ENCODE results near the gene CENATAC. TPM values are rescaled to one million over a fixed set of nuclear protein-coding genes. Genes with fewer than 3 reads are reported as not detected.
"Not testable (repeated sequence)": the region's sequence is repeated elsewhere in the genome, so short reads cannot be mapped to it uniquely, and the experiment has no call there.

Gene CENATAC
- total RNA-seq, 1 experiment from 2014 or later: 46.9 TPM

DNA sequence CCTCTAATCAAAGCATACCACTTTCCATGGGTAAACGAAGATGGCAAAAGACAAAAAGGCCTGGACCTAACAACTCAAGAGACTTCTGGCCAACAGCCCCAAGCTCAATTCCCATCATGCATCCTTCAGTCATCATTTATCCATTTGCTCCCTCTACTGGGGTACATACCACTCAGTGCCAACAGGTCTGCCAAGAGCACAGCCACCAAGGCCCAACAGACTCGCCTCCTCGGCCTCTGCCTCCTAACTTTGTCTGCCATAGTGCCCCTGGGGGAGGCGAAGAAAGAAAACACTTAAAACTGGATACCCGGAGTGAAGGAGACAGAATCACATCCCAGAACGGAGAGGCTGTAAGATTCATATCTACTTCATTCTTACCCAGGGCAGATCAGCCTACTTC, 58.0 kb downstream of the CENATAC start:
- Mint-ChIP-seq H3K36me3 (ENCODE audit: insufficient read depth, unreplicated experiment) (peaks cover 75% of the 10 kb centered on the region), H3K27me3 (ENCODE audit: unreplicated experiment) (no peaks in the 10 kb centered on the region), H3K9me3 (ENCODE audit: low read depth, unreplicated experiment) (no peaks in the 10 kb centered on the region), H3K4me3 (ENCODE audit: low read depth, unreplicated experiment) (peak overlapping the region; percentile 89), H3K27ac (ENCODE audit: unreplicated experiment) (peak overlapping the region; percentile 96), H3K4me1 (ENCODE audit: low read depth, unreplicated experiment) (peaks cover 8% of the 10 kb centered on the region)
- CTCF ChIA-PET: interaction anchor here (0.6 to 0.9 kb wide), 2 partner anchors 23 to 259 kb away, joined by 3 to 5 read pairs; no protein-coding TSS in a partner anchor
- BruUV-seq (replicated peaks): no TSS peak
- DNase-seq: no peak
- intact Hi-C loops (cut with micrococcal nuclease; ENCODE audit: unreplicated experiment): no loop called here
- no peak for TF ChIP-seq CTCF (IDR thresholded peaks at IDR 0.05; ENCODE audit: unreplicated experiment)

GRCh38 chr11:119056421-119056999, 58.6 kb downstream of the CENATAC start:
- intact Hi-C loops (cut with micrococcal nuclease; ENCODE audit: unreplicated experiment): no loop called here
- H3K9me3 Mint-ChIP-seq (ENCODE audit: low read depth, unreplicated experiment): no peaks in the 10 kb centered on the region
- H3K4me3 Mint-ChIP-seq (ENCODE audit: low read depth, unreplicated experiment): peak overlapping the region; percentile 89
- peak overlapping the region; percentile 96 for H3K27ac Mint-ChIP-seq (ENCODE audit: unreplicated experiment)
- peaks cover 69% of the 10 kb centered on the region for H3K36me3 Mint-ChIP-seq (ENCODE audit: insufficient read depth, unreplicated experiment)
- no TSS peak for BruUV-seq (replicated peaks)
- CTCF ChIA-PET: interaction anchor here (0.6 to 0.9 kb wide), 3 partner anchors 23 to 259 kb away, joined by 3 to 5 read pairs (median 3); no protein-coding TSS in a partner anchor
- peaks cover 8% of the 10 kb centered on the region for H3K4me1 Mint-ChIP-seq (ENCODE audit: low read depth, unreplicated experiment)
- TF ChIP-seq CTCF (IDR thresholded peaks at IDR 0.05; ENCODE audit: unreplicated experiment): no peak
- H3K27me3 Mint-ChIP-seq (ENCODE audit: unreplicated experiment): no peaks in the 10 kb centered on the region
- peak; percentile 28 for DNase-seq

- no peaks in the 10 kb centered on the region for H3K9me3 Mint-ChIP-seq (ENCODE audit: low read depth, unreplicated experiment)
- CTCF ChIA-PET: interaction anchor here (0.5 to 0.9 kb wide), 3 partner anchors 19 to 258 kb away, joined by 3 read pairs; no protein-coding TSS in a partner anchor
- H3K36me3 Mint-ChIP-seq (ENCODE audit: insufficient read depth, unreplicated experiment): peaks cover 63% of the 10 kb centered on the region
- peaks cover 8% of the 10 kb centered on the region for H3K4me1 Mint-ChIP-seq (ENCODE audit: low read depth, unreplicated experiment)
- no peak for TF ChIP-seq CTCF (IDR thresholded peaks at IDR 0.05; ENCODE audit: unreplicated experiment)
- no TSS peak for BruUV-seq (replicated peaks)
- DNase-seq: peak; percentile 97
- H3K27me3 Mint-ChIP-seq (ENCODE audit: unreplicated experiment): no peaks in the 10 kb centered on the region
- H3K27ac Mint-ChIP-seq (ENCODE audit: unreplicated experiment): peak within 1 kb of the TSS; percentile 96
- intact Hi-C loops (cut with micrococcal nuclease; ENCODE audit: unreplicated experiment): no loop called here
- H3K4me3 Mint-ChIP-seq (ENCODE audit: low read depth, unreplicated experiment): peak within 1 kb of the TSS; percentile 89
Measured at GRCh38 chr11:119057000-119057769, 59.2 kb downstream of the CENATAC start, which contains the start of gene HYOU1. TSS of gene HYOU1 (minus strand) at chr11:119057205. CDS start at chr11:119056160, 1,045 bp downstream.

DNA sequence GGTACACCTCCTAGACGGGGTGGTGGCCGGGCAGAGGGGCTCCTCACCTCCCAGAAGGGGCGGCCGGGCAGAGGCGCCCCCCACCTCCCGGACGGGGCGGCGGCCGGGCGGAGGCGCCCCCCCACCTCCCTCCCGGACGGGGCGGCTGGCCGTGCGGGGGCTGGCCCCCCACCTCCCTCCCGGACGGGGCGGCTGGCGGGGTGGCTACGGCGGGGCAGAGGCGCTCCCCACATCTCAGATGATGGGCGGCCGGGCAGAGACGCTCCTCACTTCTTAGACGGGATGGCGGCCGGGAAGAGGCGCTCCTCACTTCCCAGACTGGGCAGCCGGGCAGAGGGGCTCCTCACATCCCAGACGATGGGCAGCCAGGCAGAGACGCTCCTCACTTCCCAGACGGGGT, 61.2 kb downstream of the CENATAC start:
- H3K9me3 Mint-ChIP-seq (ENCODE audit: low read depth, unreplicated experiment); BruUV-seq (replicated peaks); H3K27ac Mint-ChIP-seq (ENCODE audit: unreplicated experiment); DNase-seq; CTCF ChIA-PET; H3K4me1 Mint-ChIP-seq (ENCODE audit: low read depth, unreplicated experiment); intact Hi-C loops (cut with micrococcal nuclease; ENCODE audit: unreplicated experiment); H3K27me3 Mint-ChIP-seq (ENCODE audit: unreplicated experiment): not testable (repeated sequence)
- H3K4me3 Mint-ChIP-seq (ENCODE audit: low read depth, unreplicated experiment): peak overlapping the region; percentile 89
- H3K36me3 Mint-ChIP-seq (ENCODE audit: insufficient read depth, unreplicated experiment): peaks cover 49% of the 10 kb centered on the region

Measured in Calu3 (cell line).